HEK293 (cell line): ENCODE measurements around the gene METTL25B.

Experiments
- CTCF ChIA-PET: fragments of 350-600 bp; formaldehyde crosslinking; extraction: SDS; loops from one replicate; lab custom pipeline; 2021; ENCODE audit warnings: antibody characterized with exemption; lab: Yijun Ruan, JAX
- POLR2A ChIA-PET: fragments of 300-600 bp; formaldehyde crosslinking; extraction: SDS; loops from one replicate; lab custom pipeline; 2020; ENCODE audit warnings: antibody characterized with exemption, inconsistent platforms; lab: Yijun Ruan, JAX
- H3K27ac ChIP-seq: fragments of 200-500 bp; sonication (Bioruptor generic); 2 replicates; pipeline ENCODE4 v1.5.1; 2014; ENCODE audit warnings: low read depth, low read length, control low read depth, inconsistent platforms; ENCODE audit errors: extremely low read depth
- H3K36me3 ChIP-seq, 2 experiments: fragments of 200-500 bp in 1 of 2; sonication (Bioruptor generic) in 1 of 2; 1 replicate in 1 of 2; 2 replicates in 1 of 2; pipeline ENCODE4 v1.5.1; 2014 to 2017; ENCODE audit warnings: inconsistent platforms in 2 of 2, low read length in 2 of 2; ENCODE audit not compliant: control insufficient read depth in 2 of 2, insufficient read depth in 1 of 2
- H3K4me1 ChIP-seq: fragments of 200-500 bp; sonication (Bioruptor generic); 2 replicates; pipeline ENCODE4 v1.5.1; 2014; ENCODE audit warnings: mild to moderate bottlenecking, low read length, inconsistent platforms; ENCODE audit not compliant: control insufficient read depth, insufficient read depth
- H3K4me3 ChIP-seq: 2 replicates; pipeline ENCODE4 v1.5.1; 2011; ENCODE audit warnings: low read depth, mild to moderate bottlenecking, control low read depth, low read length, moderate library complexity
- H3K9me3 ChIP-seq: fragments of 200-500 bp; sonication (Bioruptor generic); 2 replicates; pipeline ENCODE4 v1.5.1; 2014; ENCODE audit warnings: low read depth, low read length, inconsistent platforms; ENCODE audit not compliant: control insufficient read depth, insufficient read depth
- ELK4 ChIP-seq: IDR thresholded peaks from 2 replicates; pipeline ENCODE4 v1.6.1; 2011; ENCODE audit warnings: mild to moderate bottlenecking, low read depth, low read length, borderline replicate concordance
- IKZF3 ChIP-seq: fragments of 450-650 bp; IDR thresholded peaks from 2 replicates; pipeline ENCODE4 v1.5.0; 2018; ENCODE audit warnings: missing biosample characterization, mild to moderate bottlenecking, missing genetic modification characterization, moderate library complexity
- KLF8 ChIP-seq: fragments of 450-650 bp; formaldehyde crosslinking; IDR thresholded peaks from 2 replicates; pipeline ENCODE4 v1.5.1; 2016; ENCODE audit warnings: missing biosample characterization, missing genetic modification characterization
- KLF9 ChIP-seq: fragments of 450-650 bp; formaldehyde crosslinking; IDR thresholded peaks from 2 replicates; pipeline ENCODE4 v1.5.1; 2016; ENCODE audit warnings: missing biosample characterization, missing genetic modification characterization, low read depth
- SP2 ChIP-seq: fragments of 450-650 bp; formaldehyde crosslinking; IDR thresholded peaks from 2 replicates; pipeline ENCODE4 v1.5.1; 2016; ENCODE audit warnings: missing biosample characterization, missing genetic modification characterization
- WT1 ChIP-seq: fragments of 450-650 bp; formaldehyde crosslinking; IDR thresholded peaks from 2 replicates; pipeline ENCODE4 v1.5.1; 2016; ENCODE audit warnings: missing biosample characterization, missing genetic modification characterization
- ZBTB21 ChIP-seq: fragments of 450-650 bp; formaldehyde crosslinking; IDR thresholded peaks from 2 replicates; pipeline ENCODE4 v1.5.1; 2017; ENCODE audit warnings: missing biosample characterization, missing genetic modification characterization
- ZBTB26 ChIP-seq: fragments of 450-650 bp; formaldehyde crosslinking; optimal IDR thresholded peaks from 2 replicates; pipeline ENCODE3; 2016; ENCODE audit warnings: missing biosample characterization, mild to moderate bottlenecking, missing genetic modification characterization
- ZNF24 ChIP-seq: fragments of 450-650 bp; formaldehyde crosslinking; IDR thresholded peaks from 2 replicates; pipeline ENCODE4 v1.5.1; 2016; ENCODE audit warnings: missing biosample characterization, missing genetic modification characterization
- ZNF311 ChIP-seq: fragments of 450-650 bp; formaldehyde crosslinking; IDR thresholded peaks from 2 replicates; pipeline ENCODE4 v1.5.1; 2017; ENCODE audit warnings: missing biosample characterization, missing genetic modification characterization, borderline replicate concordance
- ZNF324 ChIP-seq: fragments of 450-650 bp; formaldehyde crosslinking; IDR thresholded peaks from 2 replicates; pipeline ENCODE4 v1.5.1; 2016; ENCODE audit warnings: missing biosample characterization, missing genetic modification characterization
- ZNF341 ChIP-seq: fragments of 450-650 bp; formaldehyde crosslinking; IDR thresholded peaks from 2 replicates; pipeline ENCODE4; 2016; ENCODE audit warnings: low read depth, missing biosample characterization, missing genetic modification characterization
- ZNF518A ChIP-seq: fragments of 450-650 bp; formaldehyde crosslinking; conservative IDR thresholded peaks from 2 replicates; pipeline ENCODE4 v1.5.1; 2016; ENCODE audit warnings: low read depth, missing biosample characterization, missing genetic modification characterization
- ZNF561 ChIP-seq: fragments of 450-650 bp; IDR thresholded peaks from 2 replicates; pipeline ENCODE4 v1.5.1; 2018; ENCODE audit warnings: missing biosample characterization, missing genetic modification characterization, borderline replicate concordance
- ZNF580 ChIP-seq: fragments of 450-650 bp; formaldehyde crosslinking; IDR thresholded peaks from 2 replicates; pipeline ENCODE4 v1.5.1; 2016; ENCODE audit warnings: missing biosample characterization, missing genetic modification characterization
- ZNF623 ChIP-seq: fragments of 450-650 bp; formaldehyde crosslinking; IDR thresholded peaks from 2 replicates; pipeline ENCODE4 v1.5.1; 2016; ENCODE audit warnings: missing biosample characterization, missing genetic modification characterization
- ZNF629 ChIP-seq: fragments of 450-650 bp; formaldehyde crosslinking; IDR thresholded peaks from 2 replicates; pipeline ENCODE4 v1.5.1; 2017; ENCODE audit warnings: missing biosample characterization, missing genetic modification characterization
- ZNF777 ChIP-seq: fragments of 450-650 bp; formaldehyde crosslinking; IDR thresholded peaks from 2 replicates; pipeline ENCODE4 v1.5.1; 2017; ENCODE audit warnings: missing biosample characterization, missing genetic modification characterization, borderline replicate concordance
- ZSCAN30 ChIP-seq: fragments of 450-650 bp; IDR thresholded peaks from 2 replicates; pipeline ENCODE4 v1.5.1; 2018; ENCODE audit warnings: missing biosample characterization, mild to moderate bottlenecking, missing genetic modification characterization, moderate library complexity
- TF ChIP-seq, protein P1 (sequence below): fragments of 450-650 bp; formaldehyde crosslinking; IDR thresholded peaks from 2 replicates; pipeline ENCODE4 v1.5.1; 2016; ENCODE audit warnings: missing biosample characterization, missing genetic modification characterization
- TF ChIP-seq, protein P2 (sequence below): fragments of 450-650 bp; formaldehyde crosslinking; IDR thresholded peaks from 2 replicates; pipeline ENCODE4 v1.5.1; 2016; ENCODE audit warnings: missing biosample characterization, missing genetic modification characterization

The METTL25B gene

GRCh38 chr1:156740741-156741480 is 12.6 kb downstream of the METTL25B start, which contains the start of gene MRPL24:
MRPL24 (minus strand) TSS chr1:156741088; CDS start chr1:156738704, 2,384 bp downstream.
- POLR2A ChIA-PET, result interaction anchor here (0.7 to 3.1 kb wide), 13 partner anchors 9 to 626 kb away, joined by 3 to 110 read pairs (median 4); partner anchors contain the start of genes HDGF, ISG20L2, METTL25B and PRCC
- Histone ChIP-seq H3K9me3 (no peaks in the 10 kb centered on the region), H3K4me1 (no peaks in the 10 kb centered on the region), H3K27ac (peak within 1 kb of the TSS; percentile 59), H3K36me3 (peaks cover 0 to 75% of the 10 kb centered on the region in 2 experiments; a peak in 2 of 3 replicates), H3K4me3 (peak within 1 kb of the TSS; percentile 74)
- CTCF ChIA-PET, result interaction anchor here (0.6 to 3.5 kb wide), 7 partner anchors 13 to 136 kb away, joined by 3 to 28 read pairs (median 4); partner anchors contain the start of genes ISG20L2 and METTL25B
- no peak for TF ChIP-seq ZNF561
- TF ChIP-seq, protein P1, sequence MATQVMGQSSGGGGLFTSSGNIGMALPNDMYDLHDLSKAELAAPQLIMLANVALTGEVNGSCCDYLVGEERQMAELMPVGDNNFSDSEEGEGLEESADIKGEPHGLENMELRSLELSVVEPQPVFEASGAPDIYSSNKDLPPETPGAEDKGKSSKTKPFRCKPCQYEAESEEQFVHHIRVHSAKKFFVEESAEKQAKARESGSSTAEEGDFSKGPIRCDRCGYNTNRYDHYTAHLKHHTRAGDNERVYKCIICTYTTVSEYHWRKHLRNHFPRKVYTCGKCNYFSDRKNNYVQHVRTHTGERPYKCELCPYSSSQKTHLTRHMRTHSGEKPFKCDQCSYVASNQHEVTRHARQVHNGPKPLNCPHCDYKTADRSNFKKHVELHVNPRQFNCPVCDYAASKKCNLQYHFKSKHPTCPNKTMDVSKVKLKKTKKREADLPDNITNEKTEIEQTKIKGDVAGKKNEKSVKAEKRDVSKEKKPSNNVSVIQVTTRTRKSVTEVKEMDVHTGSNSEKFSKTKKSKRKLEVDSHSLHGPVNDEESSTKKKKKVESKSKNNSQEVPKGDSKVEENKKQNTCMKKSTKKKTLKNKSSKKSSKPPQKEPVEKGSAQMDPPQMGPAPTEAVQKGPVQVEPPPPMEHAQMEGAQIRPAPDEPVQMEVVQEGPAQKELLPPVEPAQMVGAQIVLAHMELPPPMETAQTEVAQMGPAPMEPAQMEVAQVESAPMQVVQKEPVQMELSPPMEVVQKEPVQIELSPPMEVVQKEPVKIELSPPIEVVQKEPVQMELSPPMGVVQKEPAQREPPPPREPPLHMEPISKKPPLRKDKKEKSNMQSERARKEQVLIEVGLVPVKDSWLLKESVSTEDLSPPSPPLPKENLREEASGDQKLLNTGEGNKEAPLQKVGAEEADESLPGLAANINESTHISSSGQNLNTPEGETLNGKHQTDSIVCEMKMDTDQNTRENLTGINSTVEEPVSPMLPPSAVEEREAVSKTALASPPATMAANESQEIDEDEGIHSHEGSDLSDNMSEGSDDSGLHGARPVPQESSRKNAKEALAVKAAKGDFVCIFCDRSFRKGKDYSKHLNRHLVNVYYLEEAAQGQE (tag by site-specific recombination), result peak; percentile 72; the same call in 1 of the 2 replicates
- TF ChIP-seq ZNF580 (tag by site-specific recombination), result peak; percentile 100
- TF ChIP-seq, protein P2, sequence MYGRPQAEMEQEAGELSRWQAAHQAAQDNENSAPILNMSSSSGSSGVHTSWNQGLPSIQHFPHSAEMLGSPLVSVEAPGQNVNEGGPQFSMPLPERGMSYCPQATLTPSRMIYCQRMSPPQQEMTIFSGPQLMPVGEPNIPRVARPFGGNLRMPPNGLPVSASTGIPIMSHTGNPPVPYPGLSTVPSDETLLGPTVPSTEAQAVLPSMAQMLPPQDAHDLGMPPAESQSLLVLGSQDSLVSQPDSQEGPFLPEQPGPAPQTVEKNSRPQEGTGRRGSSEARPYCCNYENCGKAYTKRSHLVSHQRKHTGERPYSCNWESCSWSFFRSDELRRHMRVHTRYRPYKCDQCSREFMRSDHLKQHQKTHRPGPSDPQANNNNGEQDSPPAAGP (tag by site-specific recombination), result peak; percentile 68
- peak; percentile 93 for TF ChIP-seq KLF9 (tag by site-specific recombination)
- peak; percentile 94 for TF ChIP-seq ZNF341
- peak; percentile 90 for TF ChIP-seq SP2 (tag by site-specific recombination)
- peak; percentile 99 for TF ChIP-seq KLF8 (tag by site-specific recombination)
- peak; percentile 81 for TF ChIP-seq ZNF518A (tag by site-specific recombination)
- TF ChIP-seq WT1 (tag by site-specific recombination), result no peak
- no peak for TF ChIP-seq ZNF623 (tag by site-specific recombination)
- peak; percentile 78; the same call in 1 of the 2 replicates for TF ChIP-seq ZSCAN30
- peak; percentile 64 for TF ChIP-seq ZNF324 (tag by site-specific recombination)
- peak; percentile 86; the same call in 1 of the 2 replicates for TF ChIP-seq ZNF24 (tag by site-specific recombination)
- peak; percentile 39 for TF ChIP-seq ZBTB26 (tag by site-specific recombination)
- peak; percentile 21; the same call in 1 of the 2 replicates for TF ChIP-seq ELK4
- TF ChIP-seq ZBTB21 (tag by site-specific recombination), result peak; percentile 17; the same call in 1 of the 2 replicates
- TF ChIP-seq IKZF3, result peak; percentile 52; the same call in 1 of the 2 replicates
- TF ChIP-seq ZNF777 (tag by site-specific recombination), result 0 out of 2 replicates have a peak, but pooled peaks have one; percentile 51
- TF ChIP-seq ZNF311 (tag by site-specific recombination), result no peak
- peak; percentile 82 for TF ChIP-seq ZNF629 (tag by site-specific recombination)
